Measurements from ENCODE around the gene ARRDC1.

DNA sequence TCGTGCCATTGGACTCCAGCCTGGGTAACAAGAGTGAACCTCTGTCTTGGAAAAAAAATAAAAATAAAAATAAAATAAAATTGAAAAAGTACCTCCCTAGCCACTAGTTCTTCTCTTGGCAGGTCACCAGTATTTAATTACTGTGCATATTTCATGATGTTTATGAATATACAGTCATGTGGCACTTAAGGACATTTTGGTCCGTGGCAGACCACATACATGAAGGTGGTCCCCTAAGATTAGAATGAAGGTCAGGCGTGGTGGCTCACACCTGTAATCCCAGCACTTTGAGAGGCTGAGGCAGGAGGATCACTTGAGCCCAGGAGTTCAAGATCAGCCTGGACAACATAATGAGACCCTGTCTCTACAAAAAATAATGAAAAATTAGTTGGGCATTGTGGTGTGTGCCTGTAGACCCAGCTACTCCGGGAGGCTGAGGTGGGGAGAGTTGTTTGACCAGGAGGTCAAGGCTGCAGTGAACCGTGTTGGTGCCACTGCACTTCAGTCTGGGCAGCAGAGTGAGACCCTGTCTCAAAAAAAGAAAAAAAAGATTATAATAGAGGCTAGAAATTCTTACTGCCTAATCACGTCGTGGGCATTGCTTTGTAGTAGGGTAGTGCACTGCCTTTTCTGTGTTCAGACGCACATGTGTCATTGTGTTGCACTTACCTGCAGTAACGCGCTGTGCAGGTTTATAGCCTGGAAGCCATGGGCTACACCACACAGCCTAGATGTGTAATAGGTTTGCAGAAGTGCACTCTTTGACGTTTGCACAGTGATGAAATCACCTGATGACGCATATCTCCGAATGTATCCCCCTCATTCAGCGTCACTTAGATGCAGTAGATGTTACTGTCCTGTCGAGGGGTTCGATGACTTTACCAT lies 26.1 kb downstream of the ARRDC1 start:
- TF ChIP-seq, protein P1, sequence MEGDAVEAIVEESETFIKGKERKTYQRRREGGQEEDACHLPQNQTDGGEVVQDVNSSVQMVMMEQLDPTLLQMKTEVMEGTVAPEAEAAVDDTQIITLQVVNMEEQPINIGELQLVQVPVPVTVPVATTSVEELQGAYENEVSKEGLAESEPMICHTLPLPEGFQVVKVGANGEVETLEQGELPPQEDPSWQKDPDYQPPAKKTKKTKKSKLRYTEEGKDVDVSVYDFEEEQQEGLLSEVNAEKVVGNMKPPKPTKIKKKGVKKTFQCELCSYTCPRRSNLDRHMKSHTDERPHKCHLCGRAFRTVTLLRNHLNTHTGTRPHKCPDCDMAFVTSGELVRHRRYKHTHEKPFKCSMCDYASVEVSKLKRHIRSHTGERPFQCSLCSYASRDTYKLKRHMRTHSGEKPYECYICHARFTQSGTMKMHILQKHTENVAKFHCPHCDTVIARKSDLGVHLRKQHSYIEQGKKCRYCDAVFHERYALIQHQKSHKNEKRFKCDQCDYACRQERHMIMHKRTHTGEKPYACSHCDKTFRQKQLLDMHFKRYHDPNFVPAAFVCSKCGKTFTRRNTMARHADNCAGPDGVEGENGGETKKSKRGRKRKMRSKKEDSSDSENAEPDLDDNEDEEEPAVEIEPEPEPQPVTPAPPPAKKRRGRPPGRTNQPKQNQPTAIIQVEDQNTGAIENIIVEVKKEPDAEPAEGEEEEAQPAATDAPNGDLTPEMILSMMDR (IDR thresholded peaks at IDR 0.05) = no peak
- no peak for TF ChIP-seq POLR2A (IDR thresholded peaks at IDR 0.05)
